GM21717 (cell line): Measurements from ENCODE around the gene DHCR7.
"Not testable (repeated sequence)": the region's sequence is repeated elsewhere in the genome, so short reads cannot be mapped to it uniquely, and the experiment has no call there.

Source experiments
- ATAC-seq: cut with Tn5 transposase; IDR thresholded peaks from one replicate; pipeline ENCODE4 v1.9.1; 2021; ENCODE audit warnings: mild to moderate bottlenecking, moderate library complexity; ENCODE audit not compliant: unreplicated experiment

The DHCR7 gene

GRCh38 chr11:71442123-71442522, 6.1 kb downstream of the DHCR7 start:
- ATAC-seq = no peak

GRCh38 chr11:71441251-71441650, 6.9 kb downstream of the DHCR7 start:
- ATAC-seq = no peak

DNA sequence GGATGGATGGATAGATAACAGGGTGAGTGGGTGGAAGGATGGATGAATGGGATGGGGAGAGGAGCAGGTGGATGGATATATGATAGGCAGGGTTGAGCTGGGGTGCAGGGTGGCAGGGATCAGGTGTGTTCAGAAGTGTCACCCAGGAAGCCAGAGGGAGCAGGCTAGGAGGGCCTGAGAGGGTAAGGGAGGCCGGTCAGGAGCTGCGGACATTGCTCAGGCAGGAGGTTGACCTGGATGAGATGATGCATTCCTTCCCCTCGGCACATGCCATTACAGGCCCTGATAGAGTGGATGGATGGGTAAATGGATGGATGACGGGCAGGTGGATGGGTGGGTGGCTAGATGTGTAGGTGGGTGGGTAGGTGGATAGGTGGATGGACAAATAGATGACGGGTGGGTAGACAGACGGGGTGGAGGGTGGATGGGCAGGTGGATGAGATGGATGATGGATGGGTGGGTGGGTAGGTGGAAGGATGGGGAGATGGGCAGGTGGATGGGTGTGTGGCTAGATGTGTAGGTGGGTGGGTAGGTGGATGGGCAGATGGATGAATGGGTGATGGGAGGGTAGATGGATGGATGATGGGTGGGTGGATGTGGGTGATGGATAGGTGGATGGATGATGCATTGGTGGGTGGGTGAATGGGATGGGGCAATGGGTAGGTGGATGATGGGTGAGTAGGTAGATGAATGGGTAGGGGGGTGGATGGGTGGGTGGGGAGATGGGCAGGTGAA, 8.0 kb downstream of the DHCR7 start:
- ATAC-seq = no peak

DNA sequence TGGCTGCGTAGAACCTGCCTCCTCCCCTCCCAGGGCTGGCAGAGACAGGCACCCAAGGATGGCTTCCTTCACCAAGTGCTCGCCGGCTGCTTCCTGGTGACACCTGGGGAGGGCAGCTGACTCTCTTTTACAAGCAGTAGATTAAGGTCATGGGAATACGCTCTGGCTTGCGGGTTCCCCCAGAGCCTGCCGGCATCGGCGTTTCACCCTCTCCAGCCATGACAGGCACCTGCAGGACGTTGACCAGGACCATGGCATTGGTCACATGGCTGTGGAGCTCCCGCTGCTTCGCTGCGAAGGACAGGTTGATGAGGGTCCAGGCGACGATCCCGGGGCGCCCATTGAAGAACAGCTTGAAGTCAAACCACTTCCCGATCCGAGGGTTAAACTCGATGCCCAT, 9.5 kb downstream of the DHCR7 start:
- no peak for ATAC-seq

- ATAC-seq = no peak
Observed at GRCh38 chr11:71437879-71438278, 10.3 kb downstream of the DHCR7 start.

- ATAC-seq = no peak
Observed at GRCh38 chr11:71437399-71437798, 10.8 kb downstream of the DHCR7 start.

- ATAC-seq = no peak
Observed at GRCh38 chr11:71436861-71437260, 11.3 kb downstream of the DHCR7 start.

- no peak for ATAC-seq
Observed at GRCh38 chr11:71435278-71435951, 12.8 kb downstream of the DHCR7 start.

- no peak for ATAC-seq
Observed at GRCh38 chr11:71434576-71435130, 13.5 kb downstream of the DHCR7 start.

GRCh38 chr11:71433648-71434450, 14.3 kb downstream of the DHCR7 start:
- ATAC-seq = no peak

GRCh38 chr11:71432761-71433647, 15.2 kb downstream of the DHCR7 start:
- ATAC-seq = no peak

DNA sequence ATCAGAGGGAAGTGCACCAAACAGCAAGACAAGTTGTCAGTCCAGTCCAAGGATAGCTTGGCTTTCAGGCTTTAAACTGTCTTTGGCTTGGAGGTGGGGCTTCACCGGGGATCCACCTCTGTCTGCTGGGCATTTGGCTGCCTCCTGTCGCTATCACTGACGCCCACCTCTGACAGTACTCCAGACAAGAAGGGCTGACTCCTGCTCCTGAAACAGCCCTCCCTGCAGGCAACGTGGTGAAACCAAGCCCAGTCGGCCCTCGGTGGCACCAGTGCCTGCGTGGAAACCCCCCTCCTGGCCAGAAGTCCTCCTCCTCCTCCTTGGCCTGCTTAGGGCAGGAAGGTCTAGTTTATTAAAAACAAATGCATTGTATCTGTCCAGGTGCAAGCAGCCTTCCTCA, 16.9 kb downstream of the DHCR7 start:
- no peak for ATAC-seq

DNA sequence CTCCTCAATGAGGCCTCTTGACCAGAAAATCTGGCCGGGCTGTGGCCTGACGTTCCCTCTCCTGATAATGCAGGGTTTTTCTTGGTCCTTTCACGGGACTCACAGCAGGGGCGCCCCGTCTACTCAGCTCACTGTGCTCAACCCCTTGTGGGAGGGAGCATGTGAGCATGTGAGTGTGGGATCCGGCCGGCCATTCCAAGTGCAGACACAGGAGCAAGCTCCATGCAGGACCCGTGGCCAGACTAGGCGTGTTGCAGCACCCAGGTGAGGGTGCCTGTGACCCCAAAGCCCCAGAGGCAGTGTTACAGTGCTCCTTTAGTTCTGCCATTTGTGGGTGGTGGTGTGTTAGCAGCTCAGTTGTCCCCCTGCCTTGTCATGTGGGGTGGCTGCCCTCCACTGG, 18.0 kb downstream of the DHCR7 start:
- ATAC-seq = no peak

- ATAC-seq = no peak
Observed at GRCh38 chr11:71429701-71430100, 18.5 kb downstream of the DHCR7 start.

- no peak for ATAC-seq
Observed at GRCh38 chr11:71428861-71429435, 19.2 kb downstream of the DHCR7 start.

- no peak for ATAC-seq
Observed at GRCh38 chr11:71426413-71426812, 21.8 kb downstream of the DHCR7 start.

- no peak for ATAC-seq
Observed at GRCh38 chr11:71425860-71426259, 22.3 kb downstream of the DHCR7 start.

- ATAC-seq = no peak
Observed at GRCh38 chr11:71425409-71425808, 22.8 kb downstream of the DHCR7 start.

DNA sequence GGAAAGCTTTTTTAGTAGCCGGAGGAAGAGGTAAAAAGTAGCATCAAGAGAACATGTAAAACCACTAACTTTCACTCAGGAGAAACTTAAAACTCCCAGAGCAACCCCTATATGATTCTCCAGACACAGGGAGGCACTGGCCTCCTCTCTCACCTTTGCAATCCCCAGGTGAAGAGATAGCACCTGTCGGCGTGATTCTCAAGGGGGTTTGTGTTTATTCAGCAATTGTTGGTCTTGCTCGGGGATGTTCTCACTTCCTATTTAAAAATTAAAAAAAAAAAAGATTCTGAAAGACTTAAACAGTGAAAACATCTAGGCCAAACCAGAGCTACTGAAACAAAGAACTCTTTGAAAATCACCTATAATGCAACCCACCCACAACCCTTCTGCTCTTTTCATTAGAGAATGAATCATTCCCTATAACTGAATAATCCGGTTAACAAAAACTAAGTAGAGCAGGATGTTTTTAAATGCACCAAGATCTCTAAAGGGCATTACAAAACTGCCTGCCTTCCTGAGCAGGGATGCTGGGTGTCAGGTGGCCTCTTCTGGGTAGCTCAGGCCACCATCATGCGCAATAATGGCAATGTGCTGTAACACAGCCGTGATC, 24.9 kb downstream of the DHCR7 start:
- no peak for ATAC-seq

DNA sequence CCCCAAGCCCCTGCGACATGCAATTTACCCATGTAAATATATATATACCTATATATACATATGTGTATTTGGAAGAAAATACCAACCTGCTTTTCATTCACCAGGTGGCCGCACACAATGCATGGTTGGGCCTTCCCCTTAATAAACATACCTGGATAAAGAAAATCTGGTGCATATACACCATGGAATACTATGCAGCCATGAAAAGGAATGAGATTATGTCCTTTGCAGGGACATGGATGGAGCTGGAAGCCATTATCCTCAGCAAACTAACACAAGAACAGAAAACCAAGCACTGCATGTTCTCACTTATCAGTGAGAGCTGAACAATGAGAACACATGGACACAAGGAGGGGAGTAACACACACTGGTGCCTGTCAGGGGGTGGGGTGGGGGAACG, 25.9 kb downstream of the DHCR7 start:
- not testable (repeated sequence) for ATAC-seq
